HEK293 (cell line): ENCODE measurements around the gene PMEL.
"Not testable (repeated sequence)": the region's sequence is repeated elsewhere in the genome, so short reads cannot be mapped to it uniquely, and the experiment has no call there.

ENCODE experiments used
- CTCF ChIA-PET: fragments of 350-600 bp; formaldehyde crosslinking; extraction: SDS; loops from one replicate; lab custom pipeline; 2021; ENCODE audit warnings: antibody characterized with exemption; lab: Yijun Ruan, JAX
- POLR2A ChIA-PET: fragments of 300-600 bp; formaldehyde crosslinking; extraction: SDS; loops from one replicate; lab custom pipeline; 2020; ENCODE audit warnings: antibody characterized with exemption, inconsistent platforms; lab: Yijun Ruan, JAX
- H3K27ac ChIP-seq: fragments of 200-500 bp; sonication (Bioruptor generic); 2 replicates; pipeline ENCODE4 v1.5.1; 2014; ENCODE audit warnings: low read depth, low read length, control low read depth, inconsistent platforms; ENCODE audit errors: extremely low read depth
- H3K36me3 ChIP-seq, 2 experiments: fragments of 200-500 bp in 1 of 2; sonication (Bioruptor generic) in 1 of 2; 1 replicate in 1 of 2; 2 replicates in 1 of 2; pipeline ENCODE4 v1.5.1; 2014 to 2017; ENCODE audit warnings: inconsistent platforms in 2 of 2, low read length in 2 of 2; ENCODE audit not compliant: control insufficient read depth in 2 of 2, insufficient read depth in 1 of 2
- H3K4me1 ChIP-seq: fragments of 200-500 bp; sonication (Bioruptor generic); 2 replicates; pipeline ENCODE4 v1.5.1; 2014; ENCODE audit warnings: mild to moderate bottlenecking, low read length, inconsistent platforms; ENCODE audit not compliant: control insufficient read depth, insufficient read depth
- H3K4me3 ChIP-seq: 2 replicates; pipeline ENCODE4 v1.5.1; 2011; ENCODE audit warnings: low read depth, mild to moderate bottlenecking, control low read depth, low read length, moderate library complexity
- H3K9me3 ChIP-seq: fragments of 200-500 bp; sonication (Bioruptor generic); 2 replicates; pipeline ENCODE4 v1.5.1; 2014; ENCODE audit warnings: low read depth, low read length, inconsistent platforms; ENCODE audit not compliant: control insufficient read depth, insufficient read depth
- KLF16 ChIP-seq: fragments of 450-650 bp; formaldehyde crosslinking; IDR thresholded peaks from 2 replicates; pipeline ENCODE4 v1.5.1; 2017; ENCODE audit warnings: missing biosample characterization, missing genetic modification characterization
- PBX3 ChIP-seq: sonication (generic); formaldehyde crosslinking; IDR thresholded peaks from 2 replicates; pipeline ENCODE4 v1.8.1; 2022; ENCODE audit warnings: mild to moderate bottlenecking, moderate library complexity, missing genetic modification reagents
- PRDM10 ChIP-seq: fragments of 450-650 bp; formaldehyde crosslinking; IDR thresholded peaks from 2 replicates; pipeline ENCODE4 v1.5.1; 2016; ENCODE audit warnings: missing biosample characterization, missing genetic modification characterization
- PRDM2 ChIP-seq: fragments of 450-650 bp; formaldehyde crosslinking; IDR thresholded peaks from 2 replicates; pipeline ENCODE4 v1.5.1; 2016; ENCODE audit warnings: missing biosample characterization, missing genetic modification characterization, borderline replicate concordance
- ZNF184 ChIP-seq: fragments of 450-650 bp; IDR thresholded peaks from 2 replicates; pipeline ENCODE4 v1.5.1; 2018; ENCODE audit warnings: missing biosample characterization, mild to moderate bottlenecking, missing genetic modification characterization
- ZNF202 ChIP-seq: fragments of 450-650 bp; formaldehyde crosslinking; IDR thresholded peaks from 2 replicates; pipeline ENCODE4 v1.5.1; 2016; ENCODE audit warnings: missing biosample characterization, missing genetic modification characterization, borderline replicate concordance
- ZNF398 ChIP-seq: fragments of 450-650 bp; formaldehyde crosslinking; IDR thresholded peaks from 2 replicates; pipeline ENCODE4 v1.5.1; 2017; ENCODE audit warnings: missing biosample characterization, missing genetic modification characterization
- ZNF664 ChIP-seq: fragments of 450-650 bp; formaldehyde crosslinking; IDR thresholded peaks from 2 replicates; pipeline ENCODE4 v1.5.1; 2016; ENCODE audit warnings: missing biosample characterization, missing genetic modification characterization
- ZNF670 ChIP-seq: fragments of 450-650 bp; formaldehyde crosslinking; IDR thresholded peaks from 2 replicates; pipeline ENCODE4 v1.5.1; 2016; ENCODE audit warnings: missing biosample characterization, missing genetic modification characterization, low read depth
- ZNF768 ChIP-seq: fragments of 450-650 bp; formaldehyde crosslinking; IDR thresholded peaks from 2 replicates; pipeline ENCODE4 v1.5.1; 2018; ENCODE audit warnings: missing biosample characterization, mild to moderate bottlenecking, missing genetic modification characterization
- ZXDB ChIP-seq: fragments of 450-650 bp; formaldehyde crosslinking; IDR thresholded peaks from 2 replicates; pipeline ENCODE4 v1.5.1; 2016; ENCODE audit warnings: missing biosample characterization, missing genetic modification characterization

The PMEL gene

GRCh38 chr12:56007564-56008559 lies 42.0 kb upstream of the PMEL start (continued):
- TF ChIP-seq ZNF398, result peak; percentile 98; the same call in 1 of the 2 replicates
- no peak for TF ChIP-seq ZNF184
- no peak for TF ChIP-seq PRDM10
- TF ChIP-seq ZXDB (tag by site-specific recombination), result no peak
- no peak for TF ChIP-seq PBX3 (CRISPR knock-in tag)
- TF ChIP-seq ZNF202, result no peak
- no peak for TF ChIP-seq ZNF768

GRCh38 chr12:56004211-56004610 lies 38.4 kb upstream of the PMEL start:
- Histone ChIP-seq H3K4me3 (no peak overlapping the region), H3K4me1 (no peaks in the 10 kb centered on the region; the same call in 1 of the 2 replicates), H3K27ac (no peak overlapping the region), H3K9me3 (no peaks in the 10 kb centered on the region), H3K36me3 (peaks cover 0 to 29% of the 10 kb centered on the region in 2 experiments; a peak in 2 of 3 replicates)
- POLR2A ChIA-PET, result interaction anchor here (0.9 kb wide), 1 partner anchor 9 kb away, joined by 3 read pairs; no protein-coding TSS in a partner anchor
- TF ChIP-seq ZNF664 (tag by site-specific recombination) (no peak), PRDM2 (tag by site-specific recombination) (no peak), KLF16 (tag by site-specific recombination) (no peak), ZNF670 (tag by site-specific recombination) (no peak)
- CTCF ChIA-PET, result interaction anchor here (0.7 to 1.2 kb wide), 2 partner anchors 25 to 37 kb away, joined by 3 to 5 read pairs; no protein-coding TSS in a partner anchor

- H3K4me3 ChIP-seq, H3K9me3 ChIP-seq, POLR2A ChIA-PET, H3K27ac ChIP-seq, H3K4me1 ChIP-seq: not testable (repeated sequence)
- CTCF ChIA-PET, result interaction anchor here (0.7 to 1.2 kb wide), 2 partner anchors 26 to 37 kb away, joined by 3 to 5 read pairs; no protein-coding TSS in a partner anchor
- peaks cover 0 to 29% of the 10 kb centered on the region in 2 experiments; a peak in 2 of 3 replicates for H3K36me3 ChIP-seq
Observed at GRCh38 chr12:56003376-56003775, 37.5 kb upstream of the PMEL start.
